HepG2 (cell line): ENCODE measurements around the gene IGDCC3. TPM values are rescaled to one million over a fixed set of nuclear protein-coding genes. Genes with fewer than 3 reads are reported as not detected.

Experiments used
- AGO2 ChIP-seq: fragments of 200-400 bp; formaldehyde crosslinking; optimal IDR thresholded peaks from 2 replicates; pipeline ENCODE3; 2017; ENCODE audit warnings: mild to moderate bottlenecking, low read depth, low read length, moderate library complexity
- BRD4 ChIP-seq: sonication (generic); formaldehyde crosslinking; IDR thresholded peaks from 2 replicates; pipeline ENCODE4 v1.4.0; 2020; ENCODE audit warnings: missing genetic modification reagents
- CBX1 ChIP-seq: IDR thresholded peaks from one replicate; pipeline ENCODE4 v1.6.1; 2016; ENCODE audit warnings: antibody characterized with exemption, low read depth
- GFI1 ChIP-seq: sonication (generic); formaldehyde crosslinking; IDR thresholded peaks from 2 replicates; pipeline ENCODE4 v1.5.0; 2020; ENCODE audit warnings: missing genetic modification reagents, mild to moderate bottlenecking, borderline replicate concordance
- HES4 ChIP-seq: sonication (generic); formaldehyde crosslinking; IDR thresholded peaks from 2 replicates; pipeline ENCODE4 v1.9.0; 2021; ENCODE audit warnings: mild to moderate bottlenecking, missing genetic modification reagents, borderline replicate concordance
- PRDM15 ChIP-seq: sonication (generic); formaldehyde crosslinking; IDR thresholded peaks from 2 replicates; pipeline ENCODE4 v1.4.0; 2020; ENCODE audit warnings: missing genetic modification reagents
- RAD21 ChIP-seq: fragments of 450-650 bp; formaldehyde crosslinking; IDR thresholded peaks from 2 replicates; pipeline ENCODE4 v1.5.0; 2020; ENCODE audit warnings: mild to moderate bottlenecking
- REPIN1 ChIP-seq: sonication (generic); formaldehyde crosslinking; IDR thresholded peaks from 2 replicates; pipeline ENCODE4 v1.8.0; 2022; ENCODE audit warnings: missing genetic modification reagents, low read depth, mild to moderate bottlenecking, borderline replicate concordance
- SRY ChIP-seq: sonication (generic); formaldehyde crosslinking; IDR thresholded peaks from 2 replicates; pipeline ENCODE4 v1.8.0; 2022; ENCODE audit warnings: mild to moderate bottlenecking, missing genetic modification reagents
- WIZ ChIP-seq: sonication (generic); formaldehyde crosslinking; IDR thresholded peaks from 2 replicates; pipeline ENCODE4 v1.5.1; 2020; ENCODE audit warnings: mild to moderate bottlenecking, missing genetic modification reagents
- XRCC5 ChIP-seq: fragments of 200-400 bp; formaldehyde crosslinking; optimal IDR thresholded peaks from 2 replicates; pipeline ENCODE3; 2017; ENCODE audit warnings: mild to moderate bottlenecking, low read length
- ZFP82 ChIP-seq: sonication (generic); formaldehyde crosslinking; IDR thresholded peaks from 2 replicates; pipeline ENCODE4 v1.5.1; 2020; ENCODE audit warnings: mild to moderate bottlenecking, missing genetic modification reagents, borderline replicate concordance
- ZFX ChIP-seq: sonication (generic); formaldehyde crosslinking; IDR thresholded peaks from 2 replicates; pipeline ENCODE4 v1.4.0; 2020; ENCODE audit warnings: mild to moderate bottlenecking, low read depth, missing genetic modification reagents, moderate library complexity
- ZMYM4 ChIP-seq: sonication (generic); formaldehyde crosslinking; IDR thresholded peaks from 2 replicates; pipeline ENCODE4 v1.8.1; 2023; ENCODE audit warnings: mild to moderate bottlenecking, missing genetic modification reagents
- ZNF224 ChIP-seq: sonication (generic); formaldehyde crosslinking; IDR thresholded peaks from 2 replicates; pipeline ENCODE4 v1.5.0; 2020; ENCODE audit warnings: mild to moderate bottlenecking, missing genetic modification reagents
- ZNF414 ChIP-seq: sonication (generic); formaldehyde crosslinking; IDR thresholded peaks from 2 replicates; pipeline ENCODE4 v1.5.0; 2020; ENCODE audit warnings: missing genetic modification reagents
- ZNF501 ChIP-seq: sonication (generic); formaldehyde crosslinking; IDR thresholded peaks from 2 replicates; pipeline ENCODE4 v1.5.1; 2020; ENCODE audit warnings: mild to moderate bottlenecking, moderate library complexity, missing genetic modification reagents
- ZNF598 ChIP-seq: sonication (generic); formaldehyde crosslinking; IDR thresholded peaks from 2 replicates; pipeline ENCODE4 v1.5.1; 2020; ENCODE audit warnings: mild to moderate bottlenecking, missing genetic modification reagents, borderline replicate concordance
- ZNF678 ChIP-seq: sonication (generic); formaldehyde crosslinking; IDR thresholded peaks from 2 replicates; pipeline ENCODE4 v1.4.0; 2020; ENCODE audit warnings: mild to moderate bottlenecking, missing genetic modification reagents
- ZNF816 ChIP-seq: sonication (generic); formaldehyde crosslinking; IDR thresholded peaks from 2 replicates; pipeline ENCODE4 v1.8.0; 2022; ENCODE audit warnings: missing genetic modification reagents, mild to moderate bottlenecking, borderline replicate concordance
- ZSCAN25 ChIP-seq: sonication (generic); formaldehyde crosslinking; IDR thresholded peaks from 2 replicates; pipeline ENCODE4 v1.8.0; 2022; ENCODE audit warnings: mild to moderate bottlenecking, missing genetic modification reagents
- polyA plus RNA-seq, 8 experiments: library from polyadenylated mRNA; depleted of rRNA in 3 of 8; stranded (reverse) in 7 of 8; unstranded in 1 of 8; fragments of >200 nt; fragmentation: Illumina TruSeq in 4 of 8; extraction: Trizol in 4 of 8; gene quantifications; 2 replicates each; pipeline versions ENCODE4 v1.2.1 to v1.2.3, GENCODE V29; 2011 to 2016; ENCODE audit warnings: low read depth in 4 of 8, missing spikeins in 1 of 8, mixed read lengths in 1 of 8; ENCODE audit not compliant: insufficient read depth in 1 of 8
- total RNA-seq, 5 experiments: library from RNA; depleted of rRNA; stranded (reverse); fragments of >200 nt; fragmentation: Illumina TruSeq; extraction: Trizol; gene quantifications; 2 replicates each; pipeline ENCODE4 v1.2.3, GENCODE V29; 2016; ENCODE audit warnings: low read depth in 1 of 5
- TF ChIP-seq, protein P1 (sequence below): sonication (generic); formaldehyde crosslinking; IDR thresholded peaks from 2 replicates; pipeline ENCODE4 v1.5.1; 2020; ENCODE audit warnings: mild to moderate bottlenecking, missing genetic modification reagents, moderate library complexity
- TF ChIP-seq, protein P2 (sequence below): IDR thresholded peaks from 2 replicates; pipeline ENCODE4 v1.6.1; 2018; ENCODE audit warnings: missing genetic modification reagents, mild to moderate bottlenecking, missing compliant biosample characterization

Gene IGDCC3
- total and polyA plus RNA-seq, 2 of the 13 experiments (the other 11 are each of a cell fraction or from before 2014, with no cell fraction given) = 30.1 to 51.8 TPM

DNA sequence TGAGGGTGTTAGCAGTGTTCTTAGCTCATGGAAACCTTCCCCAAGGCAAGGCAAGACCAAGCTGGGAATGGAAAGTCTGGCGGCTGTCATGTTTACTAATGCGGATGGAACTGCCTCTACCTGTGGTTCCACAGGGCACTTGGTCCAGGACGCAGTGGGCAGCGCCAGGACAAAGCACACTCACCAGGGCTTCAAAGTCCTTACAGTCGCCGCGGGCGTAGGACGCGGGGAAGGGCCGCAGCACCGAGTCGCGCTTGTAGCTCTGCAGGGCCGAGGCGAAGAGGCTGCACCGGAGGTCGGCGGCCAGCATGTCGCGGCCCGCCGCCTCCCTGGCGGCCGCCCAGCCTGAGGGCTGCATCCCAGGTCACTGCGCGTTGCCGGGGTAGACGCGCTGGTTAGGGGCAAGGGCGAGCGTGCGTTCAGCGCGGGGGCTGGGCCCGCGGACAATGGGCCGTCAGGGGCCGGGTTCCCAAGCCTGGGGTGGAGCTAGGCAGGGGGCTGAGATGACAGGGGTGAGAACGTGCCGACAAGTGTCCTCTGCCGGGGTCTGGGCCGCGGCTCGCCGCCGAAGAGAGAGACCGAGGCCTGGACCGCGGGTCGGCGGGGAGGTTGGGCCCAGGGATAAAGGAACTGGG, 91.6 kb downstream of the IGDCC3 start (continued):
- TF ChIP-seq RAD21 (CRISPR knock-in tag) (peak; percentile 37; the same call in 1 of the 2 replicates), SRY (CRISPR knock-in tag) (peak; percentile 30; the same call in 1 of the 2 replicates), GFI1 (CRISPR knock-in tag) (0 out of 2 replicates have a peak, but pooled peaks have one; percentile 30), ZSCAN25 (CRISPR knock-in tag) (peak; percentile 46), ZNF598 (CRISPR knock-in tag) (peak; percentile 32; the same call in 1 of the 2 replicates), ZNF678 (CRISPR knock-in tag) (peak; percentile 80), REPIN1 (CRISPR knock-in tag) (peak; percentile 23), ZFP82 (peak; percentile 7; the same call in 1 of the 2 replicates), ZNF414 (CRISPR knock-in tag) (peak; percentile 81), CBX1 (no peak), WIZ (CRISPR knock-in tag) (0 out of 2 replicates have a peak, but pooled peaks have one; percentile 66), ZNF816 (CRISPR knock-in tag) (0 out of 2 replicates have a peak, but pooled peaks have one; percentile 33), ZNF501 (CRISPR knock-in tag) (peak; percentile 90), BRD4 (CRISPR knock-in tag) (peak; percentile 89), PRDM15 (CRISPR knock-in tag) (peak; percentile 30; the same call in 1 of the 2 replicates), ZFX (CRISPR knock-in tag) (peak; percentile 98), ZMYM4 (CRISPR knock-in tag) (peak; percentile 16), XRCC5 (peak; percentile 30), AGO2 (peak; percentile 80), HES4 (CRISPR knock-in tag) (peak; percentile 16), ZNF224 (peak; percentile 88)
- TF ChIP-seq, protein P1, sequence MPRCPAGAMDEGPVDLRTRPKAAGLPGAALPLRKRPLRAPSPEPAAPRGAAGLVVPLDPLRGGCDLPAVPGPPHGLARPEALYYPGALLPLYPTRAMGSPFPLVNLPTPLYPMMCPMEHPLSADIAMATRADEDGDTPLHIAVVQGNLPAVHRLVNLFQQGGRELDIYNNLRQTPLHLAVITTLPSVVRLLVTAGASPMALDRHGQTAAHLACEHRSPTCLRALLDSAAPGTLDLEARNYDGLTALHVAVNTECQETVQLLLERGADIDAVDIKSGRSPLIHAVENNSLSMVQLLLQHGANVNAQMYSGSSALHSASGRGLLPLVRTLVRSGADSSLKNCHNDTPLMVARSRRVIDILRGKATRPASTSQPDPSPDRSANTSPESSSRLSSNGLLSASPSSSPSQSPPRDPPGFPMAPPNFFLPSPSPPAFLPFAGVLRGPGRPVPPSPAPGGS = 0 out of 2 replicates have a peak, but pooled peaks have one; percentile 55
- TF ChIP-seq, protein P2, sequence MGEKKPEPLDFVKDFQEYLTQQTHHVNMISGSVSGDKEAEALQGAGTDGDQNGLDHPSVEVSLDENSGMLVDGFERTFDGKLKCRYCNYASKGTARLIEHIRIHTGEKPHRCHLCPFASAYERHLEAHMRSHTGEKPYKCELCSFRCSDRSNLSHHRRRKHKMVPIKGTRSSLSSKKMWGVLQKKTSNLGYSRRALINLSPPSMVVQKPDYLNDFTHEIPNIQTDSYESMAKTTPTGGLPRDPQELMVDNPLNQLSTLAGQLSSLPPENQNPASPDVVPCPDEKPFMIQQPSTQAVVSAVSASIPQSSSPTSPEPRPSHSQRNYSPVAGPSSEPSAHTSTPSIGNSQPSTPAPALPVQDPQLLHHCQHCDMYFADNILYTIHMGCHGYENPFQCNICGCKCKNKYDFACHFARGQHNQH (CRISPR knock-in tag) = 0 out of 2 replicates have a peak, but pooled peaks have one; percentile 26
